Vagina (tissue), 2 donors: ENCODE measurements around the gene TMEM114. TPM values are rescaled to one million over a fixed set of nuclear protein-coding genes. Genes with fewer than 3 reads are reported as not detected.

ENCODE experiments used
- DNase-seq, 2 donors: peaks; one replicate each; pipeline ENCODE4 v3.0.0-alpha.2; 2017; ENCODE audit errors: extremely low spot score in 2 of 2
- H3K27ac ChIP-seq: fragments of 200-600 bp; sonication (generic); one replicate; pipeline ENCODE4 v1.5.1; 2019
- H3K27me3 ChIP-seq: fragments of 200-600 bp; sonication (generic); one replicate; pipeline ENCODE4 v1.5.1; 2019
- H3K36me3 ChIP-seq, 2 donors: fragments of 200-600 bp; sonication (generic); one replicate each; pipeline ENCODE4 v1.5.1; 2017 to 2019
- H3K4me1 ChIP-seq: fragments of 200-600 bp; sonication (generic); one replicate; pipeline ENCODE4 v1.5.1; 2019
- H3K4me3 ChIP-seq, 2 donors: fragments of 200-600 bp; sonication (generic); 1 replicate in 1 of 2; 2 replicates in 1 of 2; pipeline ENCODE4 v1.5.1; 2016 to 2019
- H3K9me3 ChIP-seq: fragments of 200-600 bp; sonication (generic); one replicate; pipeline ENCODE4 v1.5.1; 2019
- CTCF ChIP-seq, 3 experiments: fragments of 450-650 bp in 2 of 3; fragments of 200-600 bp in 1 of 3; sonication (generic) in 1 of 3; IDR thresholded peaks; one replicate each; pipeline ENCODE4 v1.5.1; 2017 to 2019; ENCODE audit warnings: antibody characterized with exemption in 3 of 3, mild to moderate bottlenecking in 2 of 3, moderate library complexity in 2 of 3
- POLR2A ChIP-seq, 2 donors: fragments of 450-650 bp; IDR thresholded peaks; one replicate each; pipeline ENCODE4 v1.6.1; 2017; ENCODE audit warnings: antibody characterized with exemption in 2 of 2, mild to moderate bottlenecking in 2 of 2, moderate library complexity in 2 of 2
- POLR2AphosphoS5 ChIP-seq, 2 donors: sonication (generic); formaldehyde crosslinking; IDR thresholded peaks; one replicate each; pipeline ENCODE4 v1.9.0; 2017; ENCODE audit warnings: antibody characterized with exemption in 2 of 2, mild to moderate bottlenecking in 2 of 2, low read depth in 1 of 2; ENCODE audit not compliant: insufficient read depth in 1 of 2
- intact Hi-C: fragments of 100-400 bp; cut with DNase I; formaldehyde crosslinking; loops from one replicate; pipeline ENCODE4 v1.15.1; 2023
- total RNA-seq: library from RNA; depleted of rRNA; stranded (reverse); fragments of >200 nt; gene quantifications from one replicate; pipeline ENCODE4 v1.2.3, GENCODE V29; 2016

TMEM114 gene
- total RNA-seq, 1 donor from 2014 or later, result not detected

- intact Hi-C loops, result no loop called here
Measured at GRCh38 chr16:8543258-8543657, 47.1 kb downstream of the TMEM114 start.

GRCh38 chr16:8542393-8542792 is 47.9 kb downstream of the TMEM114 start:
- TF ChIP-seq POLR2A (IDR thresholded peaks at IDR 0.05) (no peak), CTCF (IDR thresholded peaks at IDR 0.05) (no peak), POLR2AphosphoS5 (IDR thresholded peaks at IDR 0.05; ENCODE audit: insufficient read depth in 1 of 2, low read depth in 1 of 2) (no peak)
- intact Hi-C loops, result no loop called here
- H3K9me3 ChIP-seq, result no peaks in the 10 kb centered on the region
- no peaks in the 10 kb centered on the region for H3K4me1 ChIP-seq
- H3K36me3 ChIP-seq, result no peaks in the 10 kb centered on the region
- H3K4me3 ChIP-seq, result no peak overlapping the region
- no peak for DNase-seq
- no peaks in the 10 kb centered on the region for H3K27me3 ChIP-seq
- no peak overlapping the region for H3K27ac ChIP-seq

More at GRCh38 chr16:8543258-8543657, 47.1 kb downstream of the TMEM114 start:
- Histone ChIP-seq H3K9me3 (no peaks in the 10 kb centered on the region), H3K4me1 (no peaks in the 10 kb centered on the region), H3K4me3 (no peak overlapping the region), H3K27me3 (no peaks in the 10 kb centered on the region), H3K27ac (no peak overlapping the region), H3K36me3 (no peaks in the 10 kb centered on the region)
- no peak for TF ChIP-seq CTCF (IDR thresholded peaks at IDR 0.05)
- no peak for TF ChIP-seq POLR2AphosphoS5 (IDR thresholded peaks at IDR 0.05; ENCODE audit: insufficient read depth in 1 of 2, low read depth in 1 of 2)
- no peak for DNase-seq

- intact Hi-C loops, result no loop called here
Measured at GRCh38 chr16:8541868-8542267, 48.4 kb downstream of the TMEM114 start.

GRCh38 chr16:8537691-8538342 is 52.5 kb downstream of the TMEM114 start:
- no peak for DNase-seq
- Histone ChIP-seq H3K27ac (no peak overlapping the region), H3K27me3 (no peaks in the 10 kb centered on the region), H3K4me3 (no peak overlapping the region), H3K36me3 (no peaks in the 10 kb centered on the region), H3K9me3 (no peaks in the 10 kb centered on the region), H3K4me1 (no peaks in the 10 kb centered on the region)
- TF ChIP-seq POLR2AphosphoS5 (IDR thresholded peaks at IDR 0.05; ENCODE audit: insufficient read depth in 1 of 2, low read depth in 1 of 2) (no peak), POLR2A (IDR thresholded peaks at IDR 0.05) (no peak), CTCF (IDR thresholded peaks at IDR 0.05) (no peak)
- intact Hi-C loops, result no loop called here

More at GRCh38 chr16:8541868-8542267, 48.4 kb downstream of the TMEM114 start:
- H3K27me3 ChIP-seq, result no peaks in the 10 kb centered on the region
- H3K9me3 ChIP-seq, result no peaks in the 10 kb centered on the region
- DNase-seq, result no peak
- H3K27ac ChIP-seq, result no peak overlapping the region
- TF ChIP-seq POLR2AphosphoS5 (IDR thresholded peaks at IDR 0.05; ENCODE audit: insufficient read depth in 1 of 2, low read depth in 1 of 2) (no peak), POLR2A (IDR thresholded peaks at IDR 0.05) (no peak), CTCF (IDR thresholded peaks at IDR 0.05) (no peak)
- H3K36me3 ChIP-seq, result no peaks in the 10 kb centered on the region
- H3K4me3 ChIP-seq, result no peak overlapping the region
- no peaks in the 10 kb centered on the region for H3K4me1 ChIP-seq

- intact Hi-C loops, result no loop called here
- Histone ChIP-seq H3K36me3 (no peaks in the 10 kb centered on the region), H3K9me3 (no peaks in the 10 kb centered on the region), H3K27me3 (no peaks in the 10 kb centered on the region), H3K4me3 (no peak overlapping the region), H3K27ac (no peak overlapping the region), H3K4me1 (no peaks in the 10 kb centered on the region)
- TF ChIP-seq POLR2A (IDR thresholded peaks at IDR 0.05) (no peak), POLR2AphosphoS5 (IDR thresholded peaks at IDR 0.05; ENCODE audit: insufficient read depth in 1 of 2, low read depth in 1 of 2) (no peak), CTCF (IDR thresholded peaks at IDR 0.05) (no peak)
- no peak for DNase-seq
Measured at GRCh38 chr16:8533509-8533908, 56.8 kb downstream of the TMEM114 start.
